Esophagus squamous epithelium (tissue), 5 donors: Measurements from ENCODE around the gene RNF151. TPM values are rescaled to one million over a fixed set of nuclear protein-coding genes. Genes with fewer than 3 reads are reported as not detected.

Source experiments
- DNase-seq: peaks from one replicate; lab custom pipeline; 2025; lab: John Stamatoyannopoulos, UW
- H3K27ac ChIP-seq, 4 donors: fragments of 200-600 bp; sonication (generic); one replicate each; pipeline ENCODE4 v1.5.1; 2016 to 2019; ENCODE audit warnings: mild to moderate bottlenecking in 1 of 4
- H3K27me3 ChIP-seq, 4 donors: fragments of 200-600 bp; sonication (generic); 1 replicate in 3 of 4; 2 replicates in 1 of 4; pipeline versions ENCODE4 v1.5.1 to v1.6.0; 2017 to 2021; ENCODE audit warnings: antibody characterized with exemption in 1 of 4
- H3K36me3 ChIP-seq, 3 donors: fragments of 200-600 bp; sonication (generic); one replicate each; pipeline ENCODE4 v1.5.1; 2016 to 2019
- H3K4me1 ChIP-seq, 3 donors: fragments of 200-600 bp; sonication (generic); one replicate each; pipeline ENCODE4 v1.5.1; 2017 to 2019
- H3K4me3 ChIP-seq, 4 donors: fragments of 200-600 bp; sonication (generic); 1 replicate in 3 of 4; 2 replicates in 1 of 4; pipeline ENCODE4 v1.5.1; 2016 to 2019; ENCODE audit warnings: mild to moderate bottlenecking in 2 of 4, moderate library complexity in 1 of 4
- H3K9me3 ChIP-seq, 3 donors: fragments of 200-600 bp; sonication (generic); one replicate each; pipeline ENCODE4 v1.5.1; 2016 to 2019
- CTCF ChIP-seq, 6 experiments: fragments of 450-650 bp in 4 of 6; fragments of 200-600 bp in 2 of 6; sonication (generic) in 2 of 6; IDR thresholded peaks; one replicate each; pipeline ENCODE4 v1.5.1; 2016 to 2019; ENCODE audit warnings: antibody characterized with exemption in 6 of 6, mild to moderate bottlenecking in 4 of 6, moderate library complexity in 4 of 6
- POLR2A ChIP-seq, 4 donors: fragments of 450-650 bp; IDR thresholded peaks; one replicate each; pipeline ENCODE4 v1.6.1; 2017; ENCODE audit warnings: antibody characterized with exemption in 4 of 4, mild to moderate bottlenecking in 4 of 4, moderate library complexity in 3 of 4
- WGBS, 2 donors: methylation state at CpG; one replicate each; pipeline ENCODE4 v1.1.5; 2018; 5-methylcytosine and 5-hydroxymethylcytosine counted together
- intact Hi-C: fragments of 100-400 bp; cut with DNase I; formaldehyde crosslinking; loops from one replicate; pipeline ENCODE4 v1.15.0; 2022
- total RNA-seq, 4 donors: library from RNA; depleted of rRNA; stranded (reverse); fragments of >200 nt; gene quantifications; one replicate each; pipeline ENCODE4 v1.1.0, GENCODE V29; 2016
- donor health status: DM: yes; HTN: yes; CAD: no.

RNF151 gene
- total RNA-seq, 4 donors from 2014 or later = not detected

- Histone ChIP-seq H3K9me3 (no peaks in the 10 kb centered on the region), H3K27ac (no peak overlapping the region), H3K4me1 (peaks cover 15 to 53% (median 34%) of the 10 kb centered on the region in 3 donors), H3K4me3 (no peak overlapping the region), H3K36me3 (peaks cover 47 to 80% (median 51%) of the 10 kb centered on the region in 3 donors), H3K27me3 (no peaks in the 10 kb centered on the region)
- TF ChIP-seq POLR2A (IDR thresholded peaks at IDR 0.05) (no peak), CTCF (IDR thresholded peaks at IDR 0.05) (no peak)
- DNase-seq = no peak
- WGBS, 2 donors = 92 to 94% methylated on average over 21 to 22 of the region's 53 CpGs
- intact Hi-C loops = no loop called here
These were observed 35.0 kb downstream of the RNF151 start for GRCh38 chr16:2001456-2002355.

- 100% methylated on average over 3 of the region's 47 CpGs for WGBS, 2 donors
- DNase-seq = no peak
- Histone ChIP-seq H3K9me3 (no peaks in the 10 kb centered on the region), H3K36me3 (peaks cover 47 to 71% (median 51%) of the 10 kb centered on the region in 3 donors), H3K4me3 (no peak overlapping the region), H3K4me1 (peaks cover 25 to 55% (median 40%) of the 10 kb centered on the region in 3 donors), H3K27ac (no peak overlapping the region), H3K27me3 (no peaks in the 10 kb centered on the region)
- TF ChIP-seq POLR2A (IDR thresholded peaks at IDR 0.05) (no peak), CTCF (IDR thresholded peaks at IDR 0.05) (no peak)
- intact Hi-C loops = no loop called here
These were observed 36.0 kb downstream of the RNF151 start for GRCh38 chr16:2002406-2003230.

GRCh38 chr16:2003231-2003826 is 36.7 kb downstream of the RNF151 start:
- DNase-seq = no peak
- intact Hi-C loops = no loop called here
- Histone ChIP-seq H3K4me1 (peaks cover 32 to 55% (median 42%) of the 10 kb centered on the region in 3 donors), H3K36me3 (peaks cover 41 to 64% (median 46%) of the 10 kb centered on the region in 3 donors), H3K27me3 (no peaks in the 10 kb centered on the region), H3K4me3 (peak overlapping the region in 1 of 4 donors; percentile 49), H3K27ac (peak overlapping the region in 1 of 4 donors; percentile 40), H3K9me3 (no peaks in the 10 kb centered on the region)
- 89 to 100% methylated on average over 1 to 4 of the region's 8 CpGs for WGBS, 2 donors
- no peak for TF ChIP-seq CTCF (IDR thresholded peaks at IDR 0.05)
- TF ChIP-seq POLR2A (IDR thresholded peaks at IDR 0.05) = no peak

- Histone ChIP-seq H3K27me3 (no peaks in the 10 kb centered on the region), H3K4me3 (peak overlapping the region in 2 of 4 donors; percentile 16 to 49), H3K9me3 (no peaks in the 10 kb centered on the region), H3K27ac (peak overlapping the region in 1 of 4 donors; percentile 40), H3K4me1 (peaks cover 37 to 59% (median 48%) of the 10 kb centered on the region in 3 donors), H3K36me3 (peaks cover 34 to 57% (median 39%) of the 10 kb centered on the region in 3 donors)
- intact Hi-C loops = no loop called here
- WGBS, 2 donors = 42% methylated on average over 2 of the region's 36 CpGs; no CpG with 5 or more reads in 1 of the 2 donors
- peak; percentile 83 to 97 (median 94) for TF ChIP-seq CTCF (IDR thresholded peaks at IDR 0.05)
- TF ChIP-seq POLR2A (IDR thresholded peaks at IDR 0.05) = no peak
- DNase-seq = peak; percentile 49
These were observed 37.4 kb downstream of the RNF151 start for GRCh38 chr16:2003827-2004641.
